Dendritic cell treated with granulocyte-macrophage colony-stimulating factor and Interleukin-4, amounts not matched to agents 40 ng/mL and 50 ng/mL, for 4 days (primary cell): ENCODE measurements around the gene SLC9A7.

Source experiments
- H3K27ac Mint-ChIP-seq: one replicate; pipeline ENCODE4 v1.8.0; 2022; ENCODE audit warnings: mild to moderate bottlenecking, mixed read lengths
- H3K27me3 Mint-ChIP-seq: one replicate; pipeline ENCODE4 v1.8.0; 2022; ENCODE audit warnings: mild to moderate bottlenecking, mixed read lengths
- H3K36me3 Mint-ChIP-seq: one replicate; pipeline ENCODE4 v1.8.0; 2022; ENCODE audit warnings: low read depth, mixed read lengths
- H3K4me1 Mint-ChIP-seq: one replicate; pipeline ENCODE4 v1.8.0; 2022; ENCODE audit warnings: low read depth, mixed read lengths
- H3K4me3 Mint-ChIP-seq: one replicate; pipeline ENCODE4 v1.8.0; 2022; ENCODE audit warnings: mild to moderate bottlenecking, moderate library complexity, mixed read lengths
- H3K9me3 Mint-ChIP-seq: one replicate; pipeline ENCODE4 v1.8.0; 2022; ENCODE audit warnings: mixed read lengths
- intact Hi-C: fragments of 100-400 bp; cut with micrococcal nuclease; formaldehyde crosslinking; loops from one replicate; pipeline ENCODE4 v1.15.0; 2022

Gene SLC9A7

DNA sequence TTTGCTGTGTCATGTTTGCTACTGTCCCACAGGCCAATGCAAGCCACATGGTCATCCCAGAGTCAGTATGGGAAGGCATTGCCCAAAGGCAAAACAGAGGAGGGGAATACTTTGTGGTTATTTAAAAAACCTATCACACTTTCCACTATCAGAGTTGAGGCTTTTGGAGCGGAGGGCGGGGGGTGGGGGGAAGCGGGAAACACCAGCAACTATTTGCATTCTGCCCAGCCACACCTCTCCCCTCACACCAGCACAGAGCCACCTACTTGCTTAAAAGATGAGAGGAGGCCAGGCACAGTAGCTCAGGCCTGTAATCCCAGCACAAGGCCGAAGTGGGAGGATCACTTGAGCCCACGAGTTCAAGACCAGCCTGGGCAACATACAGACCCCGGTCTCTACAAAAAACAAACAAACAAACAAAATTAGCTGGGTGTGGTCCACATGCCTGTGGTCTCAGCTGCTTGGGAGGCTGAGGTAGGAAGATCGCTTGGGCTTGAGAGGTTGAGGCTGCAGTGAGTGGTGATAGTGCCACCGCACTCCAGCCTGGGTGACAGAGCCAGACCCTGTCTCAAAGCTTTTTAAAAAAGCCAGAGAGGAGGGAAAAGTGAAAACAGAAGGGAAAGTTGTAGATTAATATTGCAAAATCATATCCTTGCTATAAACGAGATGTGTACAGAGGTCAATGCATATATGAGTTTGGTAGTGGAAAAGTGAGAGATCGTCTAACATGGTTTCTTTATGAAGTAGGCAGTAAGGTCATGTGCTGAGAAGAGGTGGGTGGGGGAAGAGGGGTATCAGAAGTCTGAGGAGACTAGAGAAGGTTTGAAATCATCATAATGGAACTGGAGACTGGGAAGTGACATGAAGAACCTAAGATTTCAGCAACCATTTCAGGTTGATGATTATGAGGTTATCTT lies 187.2 kb downstream of the SLC9A7 start:
- intact Hi-C loops = no loop called here
- Mint-ChIP-seq H3K9me3 (no peaks in the 10 kb centered on the region), H3K27ac (peak overlapping the region; percentile 35), H3K36me3 (no peaks in the 10 kb centered on the region), H3K27me3 (peaks cover 4% of the 10 kb centered on the region), H3K4me3 (no peak overlapping the region), H3K4me1 (peaks cover 30% of the 10 kb centered on the region)

DNA sequence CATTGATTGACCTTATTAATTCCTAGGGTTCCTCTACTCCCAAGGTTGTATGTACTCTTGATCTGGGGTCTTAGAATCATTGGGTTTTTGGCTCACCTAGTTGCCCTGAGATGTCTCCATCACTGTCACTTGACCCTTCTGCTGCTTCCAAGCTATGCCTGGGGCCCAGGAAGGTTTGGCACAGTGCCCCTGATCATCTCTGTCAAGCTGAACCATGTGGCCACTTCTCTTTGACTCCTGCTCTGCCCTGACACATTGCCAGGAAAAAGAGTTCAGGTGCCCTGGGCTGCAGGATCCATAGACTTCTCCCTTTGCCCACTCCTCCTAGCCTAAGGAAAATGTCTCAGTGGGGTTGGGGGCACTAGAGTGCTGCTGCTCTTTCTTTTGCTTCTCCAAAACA lies 189.3 kb downstream of the SLC9A7 start:
- intact Hi-C loops = no loop called here
- no peak overlapping the region for H3K27ac Mint-ChIP-seq
- no peaks in the 10 kb centered on the region for H3K36me3 Mint-ChIP-seq
- H3K27me3 Mint-ChIP-seq = peaks cover 3% of the 10 kb centered on the region
- peaks cover 15% of the 10 kb centered on the region for H3K4me1 Mint-ChIP-seq
- H3K9me3 Mint-ChIP-seq = no peaks in the 10 kb centered on the region
- H3K4me3 Mint-ChIP-seq = no peak overlapping the region

GRCh38 chrX:46567388-46567787 lies 191.5 kb downstream of the SLC9A7 start:
- H3K4me1 Mint-ChIP-seq = peaks cover 14% of the 10 kb centered on the region
- H3K4me3 Mint-ChIP-seq = no peak overlapping the region
- peaks cover 3% of the 10 kb centered on the region for H3K27me3 Mint-ChIP-seq
- intact Hi-C loops = no loop called here
- H3K9me3 Mint-ChIP-seq = no peaks in the 10 kb centered on the region
- H3K36me3 Mint-ChIP-seq = no peaks in the 10 kb centered on the region
- no peak overlapping the region for H3K27ac Mint-ChIP-seq

DNA sequence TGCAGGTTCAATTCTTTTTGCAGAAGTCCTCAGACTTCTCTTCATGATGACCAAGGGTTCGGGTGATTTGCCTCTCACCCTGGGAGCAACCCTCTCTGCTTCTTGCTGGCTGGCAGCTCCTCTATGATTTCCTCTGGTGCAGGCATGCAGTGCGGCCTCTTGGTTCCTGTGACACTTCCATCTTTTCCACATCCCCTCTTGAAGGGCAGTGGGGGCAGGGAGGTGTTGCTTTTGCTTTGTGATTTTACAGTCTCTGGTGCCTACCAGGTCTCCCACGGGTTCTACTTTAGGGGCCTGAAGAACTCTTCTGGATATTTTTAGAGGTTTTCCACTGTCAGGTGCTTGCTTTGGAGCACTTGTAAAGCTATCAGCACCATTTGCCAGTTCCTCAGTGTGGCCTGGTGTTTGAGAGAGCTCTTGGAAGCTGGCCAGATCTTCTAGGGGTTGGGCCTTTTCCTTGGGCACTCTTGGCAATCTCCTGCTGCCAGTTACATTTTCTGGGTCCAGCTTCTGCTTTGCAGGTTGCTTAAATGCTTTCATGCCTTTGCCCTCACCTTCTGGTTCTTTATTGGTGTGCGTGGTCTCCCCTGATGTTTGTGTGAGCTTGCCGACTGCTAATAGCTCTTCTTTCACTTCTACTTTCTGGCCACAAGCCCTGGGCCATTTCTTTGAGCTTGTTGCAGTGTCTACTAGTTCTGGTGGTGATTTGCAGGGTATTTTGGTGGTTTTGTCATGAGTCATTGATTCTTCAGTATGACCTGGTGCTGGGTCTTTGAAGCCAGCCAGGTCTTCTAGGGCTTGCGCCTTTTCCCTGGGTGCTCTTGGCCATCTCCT lies 196.9 kb downstream of the SLC9A7 start:
- Mint-ChIP-seq H3K27ac (peak overlapping the region; percentile 82), H3K9me3 (no peaks in the 10 kb centered on the region), H3K36me3 (no peaks in the 10 kb centered on the region), H3K27me3 (no peaks in the 10 kb centered on the region), H3K4me3 (no peak overlapping the region), H3K4me1 (peaks cover 20% of the 10 kb centered on the region)
- intact Hi-C loops = no loop called here

DNA sequence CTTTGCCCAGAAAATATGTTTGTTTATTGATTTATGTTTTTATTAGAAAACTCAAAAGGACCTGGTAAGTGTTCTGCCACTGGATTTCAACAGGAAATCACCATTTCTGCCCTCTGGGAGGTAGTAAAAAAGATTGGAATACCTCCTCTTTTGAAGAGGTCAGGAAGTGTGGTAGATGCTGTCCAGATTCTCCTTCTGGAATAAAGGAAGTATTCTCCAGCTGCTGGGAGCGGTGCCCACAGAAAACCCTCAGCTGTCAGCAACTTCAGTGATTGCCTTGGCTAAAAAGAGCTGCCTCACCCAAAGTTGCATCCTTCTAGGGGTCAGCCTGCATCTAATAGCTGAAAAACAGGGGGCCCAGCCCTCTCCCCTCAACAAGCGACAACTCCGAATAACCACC lies 199.9 kb downstream of the SLC9A7 start:
- Mint-ChIP-seq H3K27ac (no peak overlapping the region), H3K9me3 (no peaks in the 10 kb centered on the region), H3K27me3 (no peaks in the 10 kb centered on the region), H3K4me3 (no peak overlapping the region), H3K4me1 (peaks cover 20% of the 10 kb centered on the region), H3K36me3 (no peaks in the 10 kb centered on the region)
- intact Hi-C loops = loop anchor here (5.0 kb wide), 1 partner anchor 198 kb away; the partner anchor contains the start of gene SLC9A7

GRCh38 chrX:46554942-46555341 lies 204.0 kb downstream of the SLC9A7 start:
- no peak overlapping the region for H3K4me3 Mint-ChIP-seq
- H3K9me3 Mint-ChIP-seq = no peaks in the 10 kb centered on the region
- H3K27ac Mint-ChIP-seq = no peak overlapping the region
- intact Hi-C loops = loop anchor here (1.0 to 5.0 kb wide), 3 partner anchors 131 to 242 kb away; partner anchors contain the start of gene SLC9A7
- H3K4me1 Mint-ChIP-seq = no peaks in the 10 kb centered on the region
- H3K27me3 Mint-ChIP-seq = no peaks in the 10 kb centered on the region
- H3K36me3 Mint-ChIP-seq = peaks cover 8% of the 10 kb centered on the region

GRCh38 chrX:46553935-46554334 lies 205.0 kb downstream of the SLC9A7 start:
- H3K4me1 Mint-ChIP-seq = no peaks in the 10 kb centered on the region
- no peak overlapping the region for H3K27ac Mint-ChIP-seq
- H3K4me3 Mint-ChIP-seq = no peak overlapping the region
- H3K9me3 Mint-ChIP-seq = no peaks in the 10 kb centered on the region
- H3K27me3 Mint-ChIP-seq = no peaks in the 10 kb centered on the region
- intact Hi-C loops = loop anchor here (2.0 kb wide), 1 partner anchor 243 kb away; no protein-coding TSS in a partner anchor
- H3K36me3 Mint-ChIP-seq = peaks cover 10% of the 10 kb centered on the region

GRCh38 chrX:46551494-46552128 lies 207.3 kb downstream of the SLC9A7 start:
- no peak overlapping the region for H3K27ac Mint-ChIP-seq

GRCh38 chrX:46549914-46550313 lies 209.0 kb downstream of the SLC9A7 start:
- Mint-ChIP-seq H3K9me3 (no peaks in the 10 kb centered on the region), H3K27ac (no peak overlapping the region), H3K4me1 (peaks cover 8% of the 10 kb centered on the region), H3K36me3 (peaks cover 25% of the 10 kb centered on the region), H3K27me3 (no peaks in the 10 kb centered on the region), H3K4me3 (no peak overlapping the region)
- intact Hi-C loops = no loop called here

More at GRCh38 chrX:46551494-46552128, 207.3 kb downstream of the SLC9A7 start:
- Mint-ChIP-seq H3K27me3 (no peaks in the 10 kb centered on the region), H3K4me3 (no peak overlapping the region), H3K36me3 (peaks cover 15% of the 10 kb centered on the region), H3K9me3 (no peaks in the 10 kb centered on the region), H3K4me1 (peaks cover 2% of the 10 kb centered on the region)
- intact Hi-C loops = no loop called here
